GM18508 (cell line): ENCODE data around the gene PEX13.
A peak's percentile ranks its signal among the peaks of the same experiment; 100 is the strongest.
"Not testable (repeated sequence)": the region's sequence is repeated elsewhere in the genome, so short reads cannot be mapped to it uniquely, and the experiment has no call there.

Source experiments
- ATAC-seq: cut with Tn5 transposase; IDR thresholded peaks from one replicate; pipeline ENCODE4 v1.9.1; 2021; ENCODE audit warnings: moderate number of reproducible peaks; ENCODE audit not compliant: insufficient read depth, unreplicated experiment

PEX13 gene, protein sequence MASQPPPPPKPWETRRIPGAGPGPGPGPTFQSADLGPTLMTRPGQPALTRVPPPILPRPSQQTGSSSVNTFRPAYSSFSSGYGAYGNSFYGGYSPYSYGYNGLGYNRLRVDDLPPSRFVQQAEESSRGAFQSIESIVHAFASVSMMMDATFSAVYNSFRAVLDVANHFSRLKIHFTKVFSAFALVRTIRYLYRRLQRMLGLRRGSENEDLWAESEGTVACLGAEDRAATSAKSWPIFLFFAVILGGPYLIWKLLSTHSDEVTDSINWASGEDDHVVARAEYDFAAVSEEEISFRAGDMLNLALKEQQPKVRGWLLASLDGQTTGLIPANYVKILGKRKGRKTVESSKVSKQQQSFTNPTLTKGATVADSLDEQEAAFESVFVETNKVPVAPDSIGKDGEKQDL

DNA sequence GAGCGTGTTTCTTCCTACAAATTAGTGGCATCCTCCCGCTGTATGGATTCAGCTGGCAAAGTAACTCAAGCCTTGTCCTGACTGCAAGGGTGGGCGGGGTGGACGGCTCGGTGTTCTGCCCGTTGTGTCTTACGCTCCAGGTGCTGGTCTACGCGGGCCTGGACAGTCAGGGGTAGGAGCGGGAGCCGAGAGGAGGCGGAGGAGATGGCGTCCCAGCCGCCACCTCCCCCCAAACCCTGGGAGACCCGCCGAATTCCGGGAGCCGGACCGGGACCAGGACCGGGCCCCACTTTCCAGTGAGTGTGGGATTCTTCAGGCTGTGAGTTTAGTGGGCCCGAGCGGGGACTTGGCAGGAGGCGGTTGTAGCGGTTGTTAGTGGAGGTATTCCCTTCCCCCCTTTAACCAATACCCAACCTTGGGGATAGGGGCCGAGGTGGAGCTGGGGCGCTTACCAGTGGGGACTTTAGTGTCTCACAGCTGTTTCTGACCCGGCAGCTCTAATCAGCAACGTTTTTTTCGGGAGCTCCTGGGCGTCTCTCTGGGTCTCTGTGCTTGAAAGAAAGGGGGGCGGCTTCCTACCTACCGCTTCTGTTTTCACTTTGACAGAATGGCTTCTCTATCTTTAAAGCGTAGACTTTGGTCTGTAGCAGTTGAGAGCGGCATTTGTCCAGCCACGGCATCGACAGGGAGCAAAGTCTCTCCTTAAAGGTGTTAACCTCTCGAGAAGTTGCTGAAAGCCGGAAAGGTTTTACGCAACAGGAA is at the start of gene PEX13, which contains the start of gene PUS10:
TSS of gene PEX13 (plus strand) at position 165 of the 762 bp plus-strand sequence. CDS start at position 205, 40 bp downstream.
TSS of gene PUS10 (minus strand) at position 700 of the 762 bp plus-strand sequence. CDS start 6,365 bp downstream, outside the sequence.
- ATAC-seq: no peak

DNA sequence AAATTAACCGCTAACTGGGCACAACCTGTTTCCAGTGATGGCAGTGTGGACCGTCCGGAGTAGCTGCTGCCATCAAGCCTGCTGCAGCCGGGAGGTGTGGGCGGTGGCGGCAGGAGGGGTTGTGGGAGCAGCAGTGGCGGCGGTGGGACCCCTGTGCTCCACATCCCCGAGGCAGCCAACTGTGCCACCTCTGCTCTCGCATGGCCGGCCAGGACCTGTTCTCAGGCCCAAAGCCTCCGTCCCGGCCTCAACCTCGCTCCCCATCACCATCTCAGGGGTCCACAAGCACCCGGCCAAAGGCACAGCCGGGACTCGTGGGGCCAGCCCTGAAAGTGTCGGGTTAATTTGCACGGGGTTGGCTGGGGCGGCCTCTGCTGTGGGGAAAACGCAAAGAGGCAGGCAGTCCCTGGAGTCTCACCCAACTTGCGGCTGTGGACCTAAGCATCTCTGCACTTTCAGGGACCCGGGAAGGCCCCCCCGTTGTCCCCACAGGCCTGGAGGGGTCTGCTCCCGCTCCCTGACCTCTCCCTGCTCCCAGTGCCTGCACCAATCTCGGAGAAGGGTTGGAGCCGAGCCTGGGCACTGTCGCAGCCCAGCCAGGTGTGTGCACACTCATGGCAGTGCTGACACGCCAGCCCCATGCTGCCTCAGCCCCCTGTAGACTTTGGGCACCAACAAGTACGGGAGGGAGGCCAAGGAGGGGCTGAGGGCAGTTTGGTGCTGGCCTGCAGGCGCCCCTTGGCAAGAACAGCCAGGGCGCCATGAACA is 44.4 kb upstream of the PEX13 start:
- no peak for ATAC-seq

DNA sequence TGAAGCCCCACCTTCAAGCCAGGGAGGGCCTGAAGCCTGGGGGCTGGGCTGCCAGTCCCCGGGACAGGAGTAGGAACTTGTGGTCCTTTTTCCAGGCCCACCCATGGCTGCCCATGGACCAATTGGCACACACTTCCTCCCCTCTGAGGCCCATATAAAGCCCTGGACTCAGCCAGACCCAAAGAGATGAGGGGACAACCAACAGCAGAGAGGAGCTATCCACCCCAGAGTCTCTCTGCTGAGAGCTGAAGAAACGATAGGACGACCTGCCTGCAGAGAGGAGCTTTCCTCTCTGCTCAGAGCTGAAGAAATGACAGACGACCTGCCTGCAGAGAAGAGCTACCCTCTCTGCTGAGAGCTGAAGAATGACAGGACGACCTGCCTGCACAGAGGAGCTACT is 43.8 kb upstream of the PEX13 start:
- ATAC-seq: no peak

DNA sequence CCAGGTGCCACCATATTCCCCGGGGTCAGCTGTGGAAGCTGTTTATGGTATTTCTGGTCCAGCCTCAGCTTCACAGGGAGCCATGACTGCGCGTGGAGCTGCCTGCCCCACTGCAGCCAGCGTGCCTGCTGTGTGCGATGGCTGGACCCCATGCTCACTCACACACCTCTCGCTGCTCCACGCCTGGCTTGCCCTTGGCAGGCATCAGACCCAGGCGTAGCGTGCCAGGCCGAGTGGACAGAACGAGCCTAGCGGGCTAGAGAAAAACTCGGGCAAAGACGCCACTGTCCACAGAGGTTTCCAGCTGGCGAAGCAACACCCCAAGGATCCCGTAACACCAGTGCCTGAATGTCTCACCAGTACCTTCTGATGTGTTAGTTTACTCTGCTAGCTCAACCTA is 42.9 kb upstream of the PEX13 start:
- no peak for ATAC-seq

DNA sequence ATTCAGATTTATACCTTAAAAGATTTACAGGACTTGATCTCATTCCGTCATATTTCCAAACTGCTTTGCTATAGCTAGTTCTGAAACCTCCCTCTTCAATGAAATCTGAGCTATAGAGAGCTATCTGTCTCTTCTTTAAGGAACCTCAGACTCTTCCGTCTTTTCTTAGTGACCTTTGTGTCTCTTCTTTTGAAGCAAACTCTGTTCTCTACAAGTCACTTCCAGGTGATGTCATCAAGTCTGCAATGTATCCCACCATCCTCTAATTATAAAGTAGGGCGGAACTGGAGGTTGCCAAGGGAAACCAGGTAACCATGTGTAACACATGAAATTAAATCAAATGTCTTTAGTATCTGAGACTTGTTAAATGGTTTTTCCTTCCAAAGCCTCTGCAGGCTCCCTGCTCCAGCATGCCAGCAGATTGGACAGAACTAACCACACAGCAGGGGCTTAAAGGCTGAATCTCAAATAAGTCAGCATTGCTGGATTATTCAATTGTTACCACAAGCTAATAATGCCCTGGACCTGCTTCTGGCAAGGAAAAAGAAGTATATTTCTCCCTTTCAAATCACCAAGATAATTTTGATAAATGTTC is 41.2 kb upstream of the PEX13 start:
- ATAC-seq: no peak

DNA sequence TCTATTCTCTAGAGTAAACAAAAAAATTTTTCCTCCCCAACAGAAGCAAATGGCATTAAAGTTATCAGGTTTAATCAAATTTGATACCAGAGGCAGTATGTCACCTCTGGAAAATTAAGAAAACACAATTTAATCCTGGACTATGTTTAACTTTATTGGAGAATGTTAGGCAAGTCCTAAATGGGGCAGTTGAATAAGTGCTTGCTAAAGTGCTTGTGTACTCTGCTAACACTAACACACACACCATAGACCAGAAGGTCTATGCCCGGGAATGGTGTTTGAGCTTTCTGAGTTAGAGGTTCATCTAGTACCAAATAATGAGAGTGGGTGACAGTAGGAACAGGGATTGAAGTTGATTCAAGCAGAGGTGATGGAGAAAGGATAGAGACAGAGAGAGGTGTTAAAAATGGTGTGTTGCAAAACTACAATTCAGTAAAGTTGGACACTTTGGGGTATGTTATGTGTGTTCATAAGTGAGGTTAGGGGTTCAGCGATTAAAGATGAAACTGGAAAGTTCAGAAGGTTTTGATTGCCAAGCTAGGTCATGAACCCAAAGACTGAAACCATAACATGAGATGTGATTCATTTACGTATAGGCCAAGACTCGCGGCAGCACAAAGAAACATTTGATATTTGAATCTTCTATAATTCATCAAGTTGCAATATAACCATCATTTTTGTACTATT is 40.5 kb upstream of the PEX13 start:
- ATAC-seq: peak; percentile 66

DNA sequence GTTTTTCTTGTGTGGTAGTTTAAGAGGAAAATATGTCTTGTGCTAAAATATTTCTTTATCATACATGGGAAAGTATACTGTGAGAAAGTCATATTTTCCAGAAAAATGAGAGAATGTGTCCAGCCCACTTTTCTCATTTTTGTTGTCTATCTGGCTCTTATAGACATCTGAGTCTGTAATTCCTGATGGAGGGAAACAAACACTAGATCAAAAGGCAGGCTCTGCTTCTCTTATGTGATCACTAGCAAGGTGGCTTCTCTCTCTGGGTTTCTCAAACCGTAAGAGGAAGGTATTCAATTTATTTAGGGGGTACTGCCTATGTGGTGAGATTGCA is 40.0 kb upstream of the PEX13 start:
- peak; percentile 11 for ATAC-seq

DNA sequence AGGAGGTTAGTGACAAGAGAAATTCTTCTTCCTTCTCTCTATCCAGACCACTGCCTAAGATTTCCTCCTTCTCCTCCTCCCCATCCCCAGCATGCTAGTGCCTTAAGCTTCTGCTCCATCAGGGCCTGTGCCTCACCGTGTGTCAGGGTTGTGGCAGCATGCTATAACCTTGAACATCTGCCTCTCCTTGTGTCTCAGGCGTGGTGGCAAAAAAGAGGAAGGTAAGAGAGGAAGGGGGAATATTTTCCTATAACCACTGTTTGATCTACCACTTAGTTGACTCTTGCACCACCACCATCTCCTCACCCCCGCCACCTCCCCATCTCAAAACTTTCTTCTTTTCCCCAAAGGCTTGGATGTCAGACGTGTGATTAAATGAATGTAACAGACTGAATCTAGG is 38.3 kb upstream of the PEX13 start:
- no peak for ATAC-seq

DNA sequence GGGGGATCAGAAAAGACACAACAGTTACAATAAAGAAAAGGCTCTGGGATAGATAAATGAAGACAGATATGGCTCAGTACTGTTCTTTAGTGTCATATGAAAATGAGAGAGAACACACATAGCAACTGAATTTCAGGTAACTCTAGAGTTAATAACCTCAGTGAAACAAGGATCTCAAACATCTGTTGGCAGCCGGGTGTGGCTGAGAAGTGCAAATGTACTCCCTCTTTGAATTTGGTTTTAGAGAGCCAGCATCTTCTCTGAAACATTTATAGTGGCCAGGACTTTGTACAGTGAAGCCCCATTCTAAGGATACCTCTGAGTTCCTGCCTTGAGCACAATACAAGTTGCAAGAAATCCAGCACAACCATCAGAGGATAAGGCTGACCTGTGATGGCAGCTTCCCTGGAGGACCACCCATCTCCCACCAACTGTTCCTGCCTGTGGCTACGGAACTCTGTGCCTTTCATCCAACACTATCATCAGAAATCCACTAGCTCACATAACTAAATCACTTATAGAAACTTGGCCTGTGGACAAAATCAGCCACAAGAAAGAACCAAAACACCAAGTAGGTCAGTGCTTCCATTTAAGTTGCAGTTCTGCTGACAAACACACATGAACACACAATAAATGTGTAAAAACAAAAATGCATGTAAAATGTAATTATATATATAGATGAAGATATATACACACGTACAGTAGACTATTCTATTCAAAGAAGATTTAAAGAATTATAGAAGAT is 37.3 kb upstream of the PEX13 start:
- ATAC-seq: no peak

DNA sequence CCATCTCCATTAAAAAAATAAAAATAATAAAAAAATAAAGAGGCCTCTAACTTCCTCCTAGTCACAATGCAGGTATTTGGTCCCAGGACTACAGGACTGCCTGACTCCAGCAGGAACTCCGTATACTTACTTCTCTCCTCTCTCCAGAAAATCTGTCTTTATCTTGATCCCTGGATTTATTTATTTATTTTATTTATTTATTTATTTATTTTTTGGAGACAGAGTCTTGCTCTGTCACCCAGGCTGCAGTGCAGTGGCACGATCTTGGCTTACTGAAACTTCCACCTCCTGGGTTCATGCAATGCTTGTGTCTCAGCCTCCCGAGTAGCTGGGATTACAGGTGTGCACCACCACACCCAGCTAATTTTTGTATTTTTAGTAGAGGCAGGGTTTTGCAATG is 35.5 kb upstream of the PEX13 start:
- not testable (repeated sequence) for ATAC-seq

DNA sequence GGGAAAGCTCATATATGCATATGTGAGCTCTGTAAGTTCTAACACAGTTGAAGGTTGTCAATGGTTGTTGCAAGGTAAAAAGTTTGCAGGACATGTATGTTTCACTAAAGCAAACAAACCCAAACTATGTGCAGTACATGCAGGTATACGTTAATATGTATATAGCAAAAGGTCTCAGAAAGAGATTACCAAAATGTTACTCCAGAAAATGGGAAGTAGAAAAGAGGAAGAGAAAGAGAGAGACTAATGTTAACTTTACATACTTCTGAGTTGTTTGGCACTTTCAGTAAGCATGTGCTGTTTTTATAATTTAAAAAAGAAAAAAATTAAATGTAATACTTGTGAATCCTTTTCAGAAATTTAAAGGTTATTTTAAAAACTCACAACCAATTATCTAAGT is 32.8 kb upstream of the PEX13 start:
- ATAC-seq: no peak

DNA sequence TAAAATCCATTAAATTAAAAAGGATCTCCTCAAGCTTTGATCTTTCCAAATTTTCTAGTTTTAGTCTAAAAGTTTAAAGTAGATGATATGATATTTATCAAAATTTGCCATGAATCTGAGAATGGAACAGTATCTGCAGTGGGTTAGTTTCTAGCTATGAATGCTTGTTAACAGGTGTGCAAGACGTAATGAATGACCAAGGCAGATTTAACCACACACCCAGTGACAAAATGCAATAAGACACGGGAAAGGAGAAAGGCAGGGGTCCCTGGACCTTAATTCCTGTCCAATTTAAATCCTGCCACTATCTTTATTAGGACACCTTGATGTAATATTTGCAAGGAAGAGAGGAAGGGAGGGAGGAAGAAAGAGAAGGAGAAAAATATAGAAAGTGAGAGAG is 30.5 kb upstream of the PEX13 start:
- no peak for ATAC-seq

DNA sequence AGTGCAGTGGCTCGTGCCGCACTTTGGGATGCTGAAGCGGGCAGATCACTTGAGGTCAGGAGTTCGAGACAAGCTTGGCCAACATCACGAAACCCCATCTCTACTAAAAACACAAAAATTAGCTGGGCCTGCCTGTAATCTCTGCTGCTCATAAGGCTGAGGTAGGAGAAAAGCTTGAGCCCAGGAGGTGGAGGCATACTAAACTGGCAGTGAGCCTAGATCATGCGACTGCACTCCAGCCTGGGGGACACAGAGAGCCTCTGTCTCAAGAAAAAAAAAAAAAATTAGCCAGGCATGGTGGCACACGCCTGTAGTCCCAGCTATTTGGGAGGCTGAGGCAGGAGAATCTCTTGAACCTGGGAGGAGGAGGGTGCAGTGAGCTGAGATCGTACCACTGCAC is 29.9 kb upstream of the PEX13 start:
- ATAC-seq: not testable (repeated sequence)

DNA sequence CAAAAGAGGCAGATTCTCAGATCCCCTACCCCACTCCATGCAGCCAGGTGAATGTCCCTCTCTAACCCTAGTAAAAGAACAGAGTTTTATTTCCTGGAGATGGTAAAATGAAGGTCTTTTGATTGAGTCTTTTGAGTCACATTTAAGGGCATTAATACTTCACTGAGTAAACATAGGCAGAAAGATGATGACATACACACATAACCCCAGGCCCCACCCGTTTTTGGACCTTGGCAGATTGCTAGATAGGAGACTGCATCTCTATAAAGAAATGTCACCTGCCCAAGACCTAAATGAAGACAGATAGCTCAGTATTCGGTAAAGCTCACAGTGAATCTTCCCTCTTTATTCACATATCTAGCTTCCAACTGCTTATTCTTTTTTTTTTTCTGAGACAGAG is 28.3 kb upstream of the PEX13 start:
- no peak for ATAC-seq

DNA sequence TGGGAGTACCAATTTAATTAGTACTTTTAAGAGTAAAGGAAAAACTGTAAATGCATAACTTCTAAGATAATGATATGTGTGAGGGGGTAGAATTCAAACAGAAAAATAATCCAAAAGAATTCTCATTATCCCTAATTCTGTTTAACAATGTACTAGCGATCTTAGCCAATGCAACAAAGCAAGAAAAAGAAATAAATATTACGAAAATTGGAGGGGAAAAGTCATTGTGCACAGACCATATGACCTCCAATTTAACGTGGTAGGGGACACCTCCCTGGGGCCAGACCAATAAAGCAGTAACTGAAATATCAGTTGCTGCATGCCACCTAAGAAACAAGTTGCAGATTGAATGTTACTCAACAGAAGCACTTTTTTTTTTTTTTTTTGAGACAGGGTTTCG is 25.9 kb upstream of the PEX13 start:
- no peak for ATAC-seq

DNA sequence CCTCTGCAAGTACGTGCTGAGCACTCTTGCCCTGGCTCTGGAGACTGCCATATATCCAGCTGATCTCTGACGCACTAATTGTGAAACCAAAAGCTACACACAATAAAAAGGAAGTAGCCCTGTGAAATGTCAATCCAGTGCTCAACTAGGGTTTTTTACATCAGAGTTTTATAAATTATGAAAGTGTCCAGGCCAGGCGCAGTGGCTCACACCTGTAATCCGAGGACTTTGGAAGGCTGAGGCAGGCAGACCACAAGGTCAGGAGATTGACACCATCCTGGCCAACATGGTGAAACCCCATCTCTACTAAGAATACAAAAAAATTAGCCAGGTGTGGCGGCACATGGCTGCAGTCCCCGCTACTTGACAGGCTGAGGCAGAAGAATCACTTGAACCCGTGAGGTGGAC is 24.5 kb upstream of the PEX13 start:
- peak; percentile 96 for ATAC-seq

DNA sequence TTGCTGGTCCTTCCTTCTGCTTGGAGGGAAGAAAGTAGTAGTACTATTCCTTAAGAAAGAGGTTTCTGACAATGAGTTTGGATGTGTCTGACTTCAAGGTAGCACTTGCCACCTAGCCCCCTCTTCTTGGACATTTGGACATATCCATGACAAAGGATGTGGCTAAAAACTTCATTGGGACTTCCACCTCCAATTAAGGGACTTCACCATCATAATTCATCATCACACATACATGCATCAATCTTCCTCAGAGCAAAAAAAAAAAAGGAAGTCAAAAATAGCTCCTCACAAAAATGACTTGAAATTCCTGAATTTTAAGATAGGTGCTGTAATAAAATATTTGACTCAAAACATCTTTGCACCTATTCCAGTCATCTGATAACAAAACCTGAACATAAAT is 23.4 kb upstream of the PEX13 start:
- ATAC-seq: no peak

DNA sequence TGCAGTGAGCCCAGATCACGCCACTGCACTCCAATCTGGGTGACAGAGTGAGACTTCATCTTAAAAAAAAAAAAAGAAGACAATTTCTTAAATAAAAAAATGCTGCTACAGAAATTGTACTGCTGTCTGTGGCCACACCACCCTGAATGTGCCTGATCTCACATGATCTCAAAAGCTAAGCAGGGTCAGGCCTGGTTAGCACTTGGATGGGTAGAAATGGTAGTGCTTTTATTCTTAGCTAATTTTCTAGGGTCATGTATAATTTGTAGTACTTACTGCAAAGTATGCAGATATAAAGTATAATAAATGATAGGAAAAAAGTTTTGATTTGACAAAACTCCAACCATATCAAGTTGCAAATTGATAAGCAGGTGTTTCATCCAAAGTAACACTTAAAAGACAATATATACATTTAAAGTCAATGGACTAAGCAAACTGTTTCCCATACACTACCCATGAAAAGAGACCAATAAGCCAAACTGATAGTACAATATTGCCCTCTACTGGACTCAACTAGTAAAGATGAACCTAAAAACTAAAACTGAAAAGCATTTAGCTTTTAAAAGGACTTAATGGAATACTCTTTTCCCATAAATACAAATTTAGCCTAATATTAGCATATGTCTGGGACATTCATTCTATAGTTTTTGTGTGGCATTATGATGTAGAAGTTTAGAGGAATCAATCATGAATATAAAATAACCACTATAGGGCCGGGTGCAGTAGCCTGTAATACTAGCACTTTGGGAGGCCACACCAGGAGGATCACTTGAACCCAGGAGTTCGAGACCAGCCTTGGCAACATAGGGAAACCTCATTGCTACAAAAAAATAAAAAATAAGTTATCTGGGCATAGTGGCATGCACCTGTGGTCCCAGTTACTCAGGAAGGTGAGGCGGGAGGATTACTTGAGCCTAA is 18.6 kb upstream of the PEX13 start:
- ATAC-seq: no peak
